Measurements from ENCODE around the gene ERI2. TPM values are rescaled to one million over a fixed set of nuclear protein-coding genes. Genes with fewer than 3 reads are reported as not detected.

Gene ERI2
- total and polyA plus RNA-seq, 2 of the 13 experiments (the other 11 are each of a cell fraction or from before 2014, with no cell fraction given) = 17.4 to 41.3 TPM

DNA sequence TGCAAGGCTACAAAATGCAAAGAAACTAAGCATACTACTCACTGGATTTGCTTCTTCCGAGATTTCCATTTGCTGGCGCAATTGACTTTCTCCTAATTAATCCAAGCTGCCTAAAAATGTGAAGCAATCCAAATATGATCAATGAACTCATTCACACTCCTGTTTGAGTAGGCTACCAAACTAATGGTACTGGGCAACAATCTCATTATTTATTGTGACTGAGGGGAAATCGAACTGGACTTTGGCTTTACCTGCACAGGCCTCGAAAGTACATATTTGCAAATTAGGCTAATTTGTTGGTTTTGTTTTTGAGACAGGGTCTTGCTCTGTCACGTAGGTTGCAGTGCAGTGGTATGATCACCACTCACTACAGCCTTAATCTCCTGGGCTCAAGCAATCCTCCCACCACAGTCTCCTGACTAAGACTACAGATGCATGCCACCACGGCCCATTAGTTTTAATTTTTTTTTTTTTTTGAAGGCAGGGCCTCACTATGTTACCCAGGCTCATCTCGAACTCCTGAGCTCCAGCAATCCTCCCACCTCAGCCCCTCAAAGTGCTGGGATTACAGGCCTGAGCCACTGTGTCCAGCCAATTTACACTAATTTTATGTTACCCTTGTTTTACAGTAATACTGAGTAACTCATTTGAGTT lies 2.6 kb downstream of the ERI2 start (continued):
- TF ChIP-seq, protein P1, sequence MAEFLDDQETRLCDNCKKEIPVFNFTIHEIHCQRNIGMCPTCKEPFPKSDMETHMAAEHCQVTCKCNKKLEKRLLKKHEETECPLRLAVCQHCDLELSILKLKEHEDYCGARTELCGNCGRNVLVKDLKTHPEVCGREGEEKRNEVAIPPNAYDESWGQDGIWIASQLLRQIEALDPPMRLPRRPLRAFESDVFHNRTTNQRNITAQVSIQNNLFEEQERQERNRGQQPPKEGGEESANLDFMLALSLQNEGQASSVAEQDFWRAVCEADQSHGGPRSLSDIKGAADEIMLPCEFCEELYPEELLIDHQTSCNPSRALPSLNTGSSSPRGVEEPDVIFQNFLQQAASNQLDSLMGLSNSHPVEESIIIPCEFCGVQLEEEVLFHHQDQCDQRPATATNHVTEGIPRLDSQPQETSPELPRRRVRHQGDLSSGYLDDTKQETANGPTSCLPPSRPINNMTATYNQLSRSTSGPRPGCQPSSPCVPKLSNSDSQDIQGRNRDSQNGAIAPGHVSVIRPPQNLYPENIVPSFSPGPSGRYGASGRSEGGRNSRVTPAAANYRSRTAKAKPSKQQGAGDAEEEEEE (CRISPR knock-in tag; IDR thresholded peaks at IDR 0.05; ENCODE audit: borderline replicate concordance) = no peak
- TF ChIP-seq GZF1 (CRISPR knock-in tag; IDR thresholded peaks at IDR 0.05) (peak; percentile 80; the same call in 1 of the 2 replicates), ZKSCAN8 (CRISPR knock-in tag; IDR thresholded peaks at IDR 0.05; ENCODE audit: borderline replicate concordance) (no peak), ZNF20 (CRISPR knock-in tag; IDR thresholded peaks at IDR 0.05) (0 out of 2 replicates have a peak, but pooled peaks have one; percentile 89), EP300 (IDR thresholded peaks at IDR 0.05; ENCODE audit: low read depth in 2 of 2, low read length in 2 of 2) (peak; percentile 36 to 81; a peak in 2 of 4 replicates), EP300 (CRISPR knock-in tag; IDR thresholded peaks at IDR 0.05; ENCODE audit: borderline replicate concordance) (no peak; the same call in 1 of the 2 replicates), ZNF747 (CRISPR knock-in tag; IDR thresholded peaks at IDR 0.05; ENCODE audit: borderline replicate concordance) (peak; percentile 66; the same call in 1 of the 2 replicates), ZNF766 (CRISPR knock-in tag; IDR thresholded peaks at IDR 0.05; ENCODE audit: borderline replicate concordance) (peak; percentile 22; the same call in 1 of the 2 replicates), MED13 (CRISPR knock-in tag; IDR thresholded peaks at IDR 0.05) (no peak), MIER2 (CRISPR knock-in tag; IDR thresholded peaks at IDR 0.05) (no peak), ZNF558 (CRISPR knock-in tag; IDR thresholded peaks at IDR 0.05; ENCODE audit: borderline replicate concordance) (no peak), FOXK2 (IDR thresholded peaks at IDR 0.05) (no peak), ZNF329 (CRISPR knock-in tag; IDR thresholded peaks at IDR 0.05; ENCODE audit: low read depth) (no peak), REPIN1 (CRISPR knock-in tag; IDR thresholded peaks at IDR 0.05; ENCODE audit: borderline replicate concordance, low read depth) (peak; percentile 87; the same call in 1 of the 2 replicates), ZNF615 (CRISPR knock-in tag; IDR thresholded peaks at IDR 0.05; ENCODE audit: borderline replicate concordance) (no peak), CHCHD3 (CRISPR knock-in tag; IDR thresholded peaks at IDR 0.05) (no peak), ZNF33B (CRISPR knock-in tag; IDR thresholded peaks at IDR 0.05) (peak; percentile 48; the same call in 1 of the 2 replicates), RBM39 (IDR thresholded peaks at IDR 0.05; ENCODE audit: low read depth, low read length, poor library complexity, severe bottlenecking) (no peak), ZNF562 (CRISPR knock-in tag; IDR thresholded peaks at IDR 0.05; ENCODE audit: borderline replicate concordance) (no peak), KDM3A (CRISPR knock-in tag; IDR thresholded peaks at IDR 0.05; ENCODE audit: low read depth) (no peak)
- TF ChIP-seq, protein P2, sequence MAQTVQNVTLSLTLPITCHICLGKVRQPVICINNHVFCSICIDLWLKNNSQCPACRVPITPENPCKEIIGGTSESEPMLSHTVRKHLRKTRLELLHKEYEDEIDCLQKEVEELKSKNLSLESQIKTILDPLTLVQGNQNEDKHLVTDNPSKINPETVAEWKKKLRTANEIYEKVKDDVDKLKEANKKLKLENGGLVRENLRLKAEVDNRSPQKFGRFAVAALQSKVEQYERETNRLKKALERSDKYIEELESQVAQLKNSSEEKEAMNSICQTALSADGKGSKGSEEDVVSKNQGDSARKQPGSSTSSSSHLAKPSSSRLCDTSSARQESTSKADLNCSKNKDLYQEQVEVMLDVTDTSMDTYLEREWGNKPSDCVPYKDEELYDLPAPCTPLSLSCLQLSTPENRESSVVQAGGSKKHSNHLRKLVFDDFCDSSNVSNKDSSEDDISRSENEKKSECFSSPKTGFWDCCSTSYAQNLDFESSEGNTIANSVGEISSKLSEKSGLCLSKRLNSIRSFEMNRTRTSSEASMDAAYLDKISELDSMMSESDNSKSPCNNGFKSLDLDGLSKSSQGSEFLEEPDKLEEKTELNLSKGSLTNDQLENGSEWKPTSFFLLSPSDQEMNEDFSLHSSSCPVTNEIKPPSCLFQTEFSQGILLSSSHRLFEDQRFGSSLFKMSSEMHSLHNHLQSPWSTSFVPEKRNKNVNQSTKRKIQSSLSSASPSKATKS (CRISPR knock-in tag; IDR thresholded peaks at IDR 0.05) = no peak
- TF ChIP-seq, protein P3, sequence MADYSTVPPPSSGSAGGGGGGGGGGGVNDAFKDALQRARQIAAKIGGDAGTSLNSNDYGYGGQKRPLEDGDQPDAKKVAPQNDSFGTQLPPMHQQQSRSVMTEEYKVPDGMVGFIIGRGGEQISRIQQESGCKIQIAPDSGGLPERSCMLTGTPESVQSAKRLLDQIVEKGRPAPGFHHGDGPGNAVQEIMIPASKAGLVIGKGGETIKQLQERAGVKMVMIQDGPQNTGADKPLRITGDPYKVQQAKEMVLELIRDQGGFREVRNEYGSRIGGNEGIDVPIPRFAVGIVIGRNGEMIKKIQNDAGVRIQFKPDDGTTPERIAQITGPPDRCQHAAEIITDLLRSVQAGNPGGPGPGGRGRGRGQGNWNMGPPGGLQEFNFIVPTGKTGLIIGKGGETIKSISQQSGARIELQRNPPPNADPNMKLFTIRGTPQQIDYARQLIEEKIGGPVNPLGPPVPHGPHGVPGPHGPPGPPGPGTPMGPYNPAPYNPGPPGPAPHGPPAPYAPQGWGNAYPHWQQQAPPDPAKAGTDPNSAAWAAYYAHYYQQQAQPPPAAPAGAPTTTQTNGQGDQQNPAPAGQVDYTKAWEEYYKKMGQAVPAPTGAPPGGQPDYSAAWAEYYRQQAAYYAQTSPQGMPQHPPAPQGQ (CRISPR knock-in tag; IDR thresholded peaks at IDR 0.05; ENCODE audit: borderline replicate concordance) = no peak

Data from HepG2 (cell line).